GM19372 (cell line): ENCODE results near the gene KIF2C.
"Not testable (repeated sequence)": the region's sequence is repeated elsewhere in the genome, so short reads cannot be mapped to it uniquely, and the experiment has no call there.

Experiments
- ATAC-seq: cut with Tn5 transposase; IDR thresholded peaks from one replicate; pipeline ENCODE4 v1.9.1; 2021; ENCODE audit warnings: mild to moderate bottlenecking, low read depth, moderate library complexity; ENCODE audit not compliant: unreplicated experiment

KIF2C gene

DNA sequence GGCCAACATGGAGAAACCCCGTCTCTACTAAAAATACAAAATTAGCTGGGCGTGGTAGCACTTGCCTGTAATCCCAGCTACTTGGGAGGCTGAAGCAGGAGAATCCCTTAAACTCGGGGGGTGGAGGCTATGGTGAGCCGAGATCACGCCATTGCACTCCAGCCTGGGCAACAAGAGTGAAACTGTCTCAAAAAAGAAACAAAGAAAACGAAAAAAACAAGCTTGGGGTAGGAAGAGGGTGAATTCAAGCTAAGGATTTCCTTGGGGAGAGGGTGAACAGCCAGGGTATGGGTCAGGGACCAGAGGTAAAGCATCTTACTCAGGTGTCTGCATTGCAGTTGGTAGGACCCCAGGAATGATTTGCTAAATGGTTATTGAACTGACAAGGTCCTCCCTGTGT lies 26.8 kb downstream of the KIF2C start:
- ATAC-seq, result not testable (repeated sequence)

DNA sequence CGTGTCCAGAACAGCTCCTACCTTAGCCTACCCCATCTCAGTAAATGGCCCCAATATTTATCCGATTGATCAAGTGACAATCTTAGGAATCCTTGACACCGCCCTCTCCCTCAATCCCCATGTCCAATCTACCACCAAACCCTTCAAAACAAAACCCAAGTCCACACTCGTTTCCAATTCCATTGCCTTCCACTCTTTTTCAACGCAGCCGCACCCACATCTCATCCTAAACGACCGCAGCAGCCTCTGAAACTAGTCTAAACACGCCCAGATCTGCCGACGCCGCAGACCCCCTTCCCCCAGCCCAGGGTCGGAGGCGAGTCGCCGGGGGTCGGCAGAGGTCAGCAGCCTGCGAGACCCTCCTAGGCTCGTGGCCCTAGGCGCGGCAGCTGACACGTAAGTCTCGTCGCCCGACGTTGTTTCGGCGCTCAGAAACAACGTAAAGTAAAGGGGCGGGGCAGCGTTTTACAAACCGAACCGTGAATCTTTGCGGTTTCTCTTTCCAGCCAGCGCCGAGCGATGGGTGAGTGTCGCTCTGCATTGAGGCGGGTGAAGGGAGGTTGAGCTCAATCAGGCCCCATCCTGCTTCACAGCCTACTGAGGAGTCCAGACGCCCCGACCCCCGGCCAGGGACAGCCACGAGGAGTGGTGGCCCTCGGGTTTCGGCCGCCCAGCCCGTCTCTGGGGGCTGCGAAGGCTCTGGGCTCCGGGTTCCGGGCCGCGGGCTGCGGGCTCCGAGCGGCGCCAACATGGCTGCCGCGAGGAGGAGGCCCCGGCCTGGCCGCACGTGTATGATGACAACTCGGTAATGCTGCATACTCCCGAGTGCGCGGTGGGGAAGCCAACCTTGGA lies 35.7 kb downstream of the KIF2C start, which contains the start of gene RPS8:
Gene RPS8 (plus strand): TSS at position 463 of the 852 bp plus-strand sequence. CDS start 57 bp downstream, at position 520.
- peak; percentile 77 for ATAC-seq

DNA sequence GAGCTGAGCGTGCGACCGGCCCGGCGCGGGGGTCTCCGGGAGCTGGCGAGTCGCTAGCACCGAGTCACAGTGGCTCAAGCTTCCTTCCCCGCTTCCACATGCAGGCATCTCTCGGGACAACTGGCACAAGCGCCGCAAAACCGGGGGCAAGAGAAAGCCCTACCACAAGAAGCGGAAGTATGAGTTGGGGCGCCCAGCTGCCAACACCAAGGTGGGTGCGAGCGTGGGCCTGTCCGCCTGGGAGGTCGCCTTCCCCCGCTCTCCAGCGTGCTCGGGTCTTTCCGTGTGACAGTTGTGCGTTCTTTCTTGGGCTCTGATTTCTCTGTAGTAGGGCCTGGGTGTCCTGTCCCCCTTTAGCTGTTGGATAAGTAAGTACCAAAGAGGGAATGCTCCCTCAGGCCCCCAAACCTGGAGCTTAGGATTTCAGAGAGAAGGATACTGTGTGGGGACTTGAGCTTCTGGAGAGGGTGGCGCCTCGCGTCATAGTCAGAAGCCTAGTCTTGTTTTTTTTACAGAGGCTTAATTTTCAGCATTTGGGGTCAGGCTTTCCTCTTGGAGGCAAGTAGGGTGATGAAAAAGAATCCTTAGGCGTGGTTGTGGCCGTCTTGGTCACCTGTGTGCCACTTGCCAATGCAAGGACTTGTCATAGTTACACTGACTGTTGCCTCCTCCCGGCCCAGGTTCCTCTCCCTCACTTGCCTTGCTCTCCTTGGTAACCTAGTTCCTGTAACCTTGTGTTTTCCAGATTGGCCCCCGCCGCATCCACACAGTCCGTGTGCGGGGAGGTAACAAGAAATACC lies 36.5 kb downstream of the KIF2C start:
- ATAC-seq, result no peak

DNA sequence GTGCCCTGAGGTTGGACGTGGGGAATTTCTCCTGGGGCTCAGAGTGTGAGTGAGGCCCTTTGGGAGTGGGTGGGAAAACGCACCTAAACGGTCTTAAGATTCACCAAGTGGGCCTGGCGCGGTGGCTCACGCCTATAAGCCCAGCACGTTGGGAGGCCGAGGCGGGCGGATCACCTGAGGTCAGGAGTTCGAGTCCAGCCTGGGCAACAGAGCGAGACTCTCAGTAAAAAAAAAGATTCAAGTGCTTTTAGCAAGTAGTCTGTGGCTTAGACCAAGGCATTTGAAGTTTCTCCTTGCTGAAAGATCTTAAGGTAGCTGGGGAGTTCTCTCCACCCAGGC lies 37.1 kb downstream of the KIF2C start:
- no peak for ATAC-seq

DNA sequence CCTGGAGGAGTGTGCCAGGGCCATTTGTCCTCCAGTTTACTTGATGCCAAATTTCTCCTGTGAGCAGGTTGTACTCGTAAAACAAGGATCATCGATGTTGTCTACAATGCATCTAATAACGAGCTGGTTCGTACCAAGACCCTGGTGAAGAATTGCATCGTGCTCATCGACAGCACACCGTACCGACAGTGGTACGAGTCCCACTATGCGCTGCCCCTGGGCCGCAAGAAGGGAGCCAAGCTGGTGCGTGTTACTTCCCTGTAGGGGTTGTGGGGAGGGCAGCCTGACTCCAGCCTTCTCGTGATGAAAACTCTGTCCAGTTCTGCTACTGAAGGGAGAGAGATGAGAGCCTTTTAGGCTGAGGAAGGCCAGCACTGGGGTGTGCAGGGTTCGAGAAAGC lies 37.9 kb downstream of the KIF2C start:
- no peak for ATAC-seq

DNA sequence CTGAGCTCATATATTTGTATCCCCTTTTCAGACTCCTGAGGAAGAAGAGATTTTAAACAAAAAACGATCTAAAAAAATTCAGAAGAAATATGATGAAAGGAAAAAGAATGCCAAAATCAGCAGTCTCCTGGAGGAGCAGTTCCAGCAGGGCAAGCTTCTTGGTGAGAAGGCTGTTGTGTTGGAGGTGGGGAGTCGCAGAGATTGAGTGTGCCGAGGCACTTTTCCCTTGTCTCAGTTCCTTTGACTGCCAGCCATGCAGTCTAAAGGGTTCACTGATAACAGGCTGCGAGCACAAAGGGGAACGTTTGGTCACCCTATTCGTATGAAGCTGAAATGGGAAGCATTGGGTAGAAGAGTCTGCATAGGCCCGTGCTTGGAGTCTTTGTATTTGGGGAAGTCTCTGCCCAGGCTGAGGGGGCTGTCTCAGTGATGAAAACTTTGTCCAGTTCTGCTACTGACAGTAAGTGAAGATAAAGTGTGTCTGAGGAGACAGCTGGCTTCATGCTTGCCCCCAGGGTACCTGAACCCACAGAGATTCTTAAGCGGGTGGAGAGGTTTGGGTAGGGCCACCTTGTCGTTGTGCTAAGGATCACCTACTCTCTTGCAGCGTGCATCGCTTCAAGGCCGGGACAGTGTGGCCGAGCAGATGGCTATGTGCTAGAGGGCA lies 38.5 kb downstream of the KIF2C start:
- no peak for ATAC-seq

DNA sequence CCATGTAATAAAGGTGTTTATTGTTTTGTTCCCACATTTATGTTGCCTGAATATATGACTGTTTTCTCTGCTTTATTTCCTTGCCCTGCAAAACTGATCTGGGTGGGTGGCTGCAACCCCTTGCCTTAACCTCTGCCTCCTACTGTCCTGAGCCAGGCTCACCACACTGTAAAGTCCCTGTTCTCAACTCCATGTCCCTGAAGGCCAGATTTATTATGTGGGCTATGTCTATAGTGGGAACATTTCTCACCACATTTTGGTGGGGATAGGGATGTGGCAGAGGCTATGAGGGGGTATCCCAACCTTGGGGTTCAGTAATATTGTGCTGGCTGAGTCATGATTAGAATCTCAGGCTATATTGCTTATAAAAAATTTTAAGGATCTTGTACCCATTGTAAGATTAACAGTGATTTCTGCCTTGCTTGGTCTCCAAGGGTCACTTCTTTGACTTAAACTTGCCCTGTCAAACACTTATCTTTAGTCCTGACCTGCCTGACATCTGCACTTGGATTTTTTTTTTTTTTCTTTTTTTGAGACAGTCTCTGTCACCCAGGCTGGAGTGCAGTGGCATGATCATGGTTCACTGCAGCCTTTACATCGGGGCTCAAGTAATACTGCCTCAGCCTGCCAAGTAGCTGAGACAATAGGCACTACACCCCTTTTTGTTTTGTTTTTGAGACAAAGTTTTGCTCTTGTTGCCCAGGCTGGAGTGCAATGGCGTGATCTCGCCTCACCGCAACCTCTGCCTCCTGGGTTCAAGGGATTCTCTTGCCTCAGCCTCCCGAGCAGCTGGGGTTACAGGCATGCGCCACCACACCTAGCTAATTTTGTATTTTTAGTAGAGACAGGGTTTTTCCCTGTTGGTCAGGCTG lies 39.3 kb downstream of the KIF2C start:
- no peak for ATAC-seq

DNA sequence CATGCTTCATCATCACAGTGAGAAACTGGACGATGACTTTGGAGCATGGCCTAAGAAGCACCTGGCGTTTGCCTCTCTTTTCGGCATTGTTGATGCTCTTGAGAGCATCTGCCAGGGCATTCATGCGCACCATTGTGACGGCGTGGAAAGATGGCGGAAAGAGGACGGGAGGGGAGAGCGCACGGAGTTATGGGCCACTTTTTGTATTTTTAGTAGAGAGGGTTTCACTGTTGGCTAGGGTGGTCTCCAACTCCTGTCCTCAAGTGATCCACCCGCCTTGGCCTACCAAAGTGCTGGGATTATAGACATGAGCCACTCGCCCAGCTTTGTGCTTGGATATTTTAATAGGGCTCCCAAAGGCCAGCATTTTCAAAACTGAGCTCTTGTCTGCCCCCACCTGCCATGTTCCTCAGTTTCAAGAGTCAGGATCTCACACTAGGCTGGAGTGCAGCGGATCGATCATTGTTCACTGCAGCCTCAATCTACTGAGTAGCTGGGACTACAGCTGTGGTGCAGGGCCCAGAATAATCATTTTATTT lies 41.0 kb downstream of the KIF2C start:
- no peak for ATAC-seq

DNA sequence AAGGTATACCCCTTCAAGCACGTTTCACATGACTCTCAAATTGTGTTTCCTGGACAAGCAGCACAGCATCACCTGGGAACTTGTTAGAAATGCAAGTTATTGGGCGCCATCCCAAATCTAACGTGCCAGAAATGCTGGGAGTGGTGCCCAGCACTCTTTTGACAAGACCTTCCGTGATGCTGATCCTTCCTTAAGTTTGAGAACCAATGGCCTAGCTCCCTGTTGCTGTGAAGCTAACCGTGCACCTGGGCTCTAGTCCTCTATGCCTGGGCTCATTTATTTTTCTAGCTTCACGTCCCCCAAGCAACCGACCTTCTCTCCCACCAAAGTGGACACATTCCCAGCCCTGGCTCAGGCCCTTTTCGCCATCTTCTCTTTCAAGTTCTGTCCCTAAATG lies 44.1 kb downstream of the KIF2C start:
- no peak for ATAC-seq

DNA sequence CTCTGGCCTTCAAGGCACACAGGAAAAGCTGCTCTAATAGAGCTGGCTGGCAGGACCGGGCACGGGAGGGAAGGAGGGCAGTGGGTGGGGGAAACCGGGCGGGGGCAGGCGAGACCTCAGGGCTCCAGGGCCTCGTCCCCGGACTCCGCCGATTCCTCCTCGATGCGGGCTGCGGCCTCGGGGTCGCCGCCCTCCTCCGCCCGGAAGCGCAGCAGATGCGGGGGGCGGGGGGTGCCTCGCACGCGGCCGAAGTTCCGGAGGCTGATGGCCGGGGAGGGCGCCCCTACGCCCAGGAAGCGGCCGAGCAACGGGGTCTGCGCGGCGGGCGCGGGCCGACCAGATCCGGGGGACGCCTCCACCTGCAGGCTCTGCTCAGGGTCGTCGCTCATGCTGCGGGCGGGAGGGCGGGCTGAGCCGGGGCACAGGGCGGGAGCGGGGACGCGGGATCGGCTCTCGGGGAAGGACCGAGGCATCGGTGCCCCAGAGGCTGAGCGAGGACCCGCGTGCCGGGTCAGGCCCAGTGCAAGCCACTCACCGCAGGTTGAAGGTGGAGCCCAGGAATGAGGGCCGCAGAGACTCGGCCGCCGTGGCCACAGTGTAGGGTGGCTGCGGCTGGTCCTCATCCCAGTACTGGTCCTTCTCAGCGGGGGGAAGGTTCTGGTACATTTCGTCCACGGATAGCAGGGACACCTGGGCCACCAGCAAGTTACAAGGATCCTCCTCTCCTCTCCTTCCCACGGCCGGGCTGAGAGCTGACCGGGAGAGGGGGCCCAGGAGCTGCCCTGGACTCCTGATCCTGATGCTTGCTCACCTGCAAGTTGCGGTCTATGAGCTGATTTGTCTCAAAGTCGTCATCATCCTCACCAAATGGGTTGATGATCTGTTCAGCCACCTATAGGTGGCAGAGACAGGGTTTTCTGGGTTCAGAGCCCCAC lies 44.7 kb downstream of the KIF2C start:
- no peak for ATAC-seq

DNA sequence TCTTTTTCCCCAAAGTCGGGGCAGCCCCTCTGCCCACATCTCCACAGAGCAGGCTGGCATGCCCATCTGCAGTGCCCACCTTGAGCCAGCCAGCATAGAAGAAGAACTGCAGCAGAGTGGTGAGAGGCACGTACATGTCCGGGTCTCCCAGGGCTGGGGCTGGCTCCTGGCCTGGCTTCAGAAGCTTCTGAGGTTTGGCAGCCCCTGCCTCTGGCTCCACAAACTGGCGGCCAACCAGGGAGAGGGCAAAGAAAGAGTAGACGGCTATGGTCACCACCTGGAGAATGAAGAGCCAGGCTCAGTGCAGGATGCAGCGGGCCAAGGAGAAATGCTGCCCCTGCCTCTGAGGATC lies 45.4 kb downstream of the KIF2C start:
- no peak for ATAC-seq

DNA sequence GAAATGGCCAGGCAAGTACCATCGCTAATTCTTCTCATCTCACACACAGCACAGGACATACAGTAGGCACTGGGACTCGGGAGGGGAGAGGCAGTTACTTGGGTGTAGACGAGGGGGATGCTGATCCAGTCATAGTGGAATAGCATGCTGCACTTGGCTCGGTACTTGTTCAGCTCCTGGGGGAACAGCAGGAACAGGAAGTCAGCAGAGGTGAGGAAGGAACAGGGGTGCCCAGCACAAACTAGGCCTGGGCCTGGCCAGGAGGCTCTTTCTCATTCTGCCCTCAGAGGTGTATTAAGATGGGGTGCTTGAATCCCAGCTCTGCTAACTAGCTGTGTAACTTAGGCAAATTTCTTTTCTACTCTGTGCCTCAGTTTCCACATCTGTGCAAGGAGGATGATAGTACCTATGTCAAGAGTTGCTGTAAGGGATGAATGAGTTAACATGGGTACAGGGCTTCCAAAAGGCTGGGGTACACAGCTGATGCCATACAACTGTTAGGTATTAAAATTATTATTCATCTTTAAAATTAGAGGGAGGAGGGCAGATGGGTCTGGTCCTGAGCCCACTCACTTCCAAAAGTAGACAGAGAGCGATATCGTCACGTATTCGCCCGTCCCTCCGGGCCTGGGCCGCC lies 46.0 kb downstream of the KIF2C start:
- no peak for ATAC-seq

DNA sequence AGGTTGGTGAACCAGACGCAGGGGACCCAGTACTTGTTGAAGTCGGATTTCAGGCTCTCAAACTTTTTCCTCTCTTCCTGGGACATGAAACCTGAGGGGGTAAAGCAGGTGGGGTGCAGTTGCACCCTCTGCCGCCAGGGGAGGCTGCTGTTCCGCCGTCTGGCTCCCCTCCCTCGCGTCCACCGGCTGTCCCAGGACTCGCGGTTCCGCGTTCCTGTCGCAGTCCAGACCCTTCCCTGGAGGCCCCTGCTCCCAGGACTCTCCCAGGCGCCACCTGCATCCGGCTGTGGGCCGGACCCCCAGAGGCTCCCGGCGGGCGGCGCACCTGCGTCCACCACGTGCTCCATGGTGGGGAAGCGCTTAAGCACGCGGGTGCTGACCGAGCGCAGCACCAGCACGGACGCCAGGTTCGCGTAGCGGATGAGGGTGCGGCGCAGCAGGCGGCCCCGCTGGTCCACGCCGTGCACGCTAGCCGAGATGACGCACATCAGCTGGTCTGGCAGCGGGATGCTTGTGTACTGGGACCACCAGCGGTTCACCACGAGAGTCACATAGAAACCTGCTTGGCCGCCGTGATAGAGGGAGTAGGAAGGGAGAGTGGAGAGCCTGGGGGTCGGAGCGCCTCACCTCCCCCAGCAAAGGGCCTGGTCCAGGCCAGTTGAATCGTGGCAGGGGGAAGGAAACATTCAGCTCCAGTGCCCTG lies 46.7 kb downstream of the KIF2C start:
- no peak for ATAC-seq

DNA sequence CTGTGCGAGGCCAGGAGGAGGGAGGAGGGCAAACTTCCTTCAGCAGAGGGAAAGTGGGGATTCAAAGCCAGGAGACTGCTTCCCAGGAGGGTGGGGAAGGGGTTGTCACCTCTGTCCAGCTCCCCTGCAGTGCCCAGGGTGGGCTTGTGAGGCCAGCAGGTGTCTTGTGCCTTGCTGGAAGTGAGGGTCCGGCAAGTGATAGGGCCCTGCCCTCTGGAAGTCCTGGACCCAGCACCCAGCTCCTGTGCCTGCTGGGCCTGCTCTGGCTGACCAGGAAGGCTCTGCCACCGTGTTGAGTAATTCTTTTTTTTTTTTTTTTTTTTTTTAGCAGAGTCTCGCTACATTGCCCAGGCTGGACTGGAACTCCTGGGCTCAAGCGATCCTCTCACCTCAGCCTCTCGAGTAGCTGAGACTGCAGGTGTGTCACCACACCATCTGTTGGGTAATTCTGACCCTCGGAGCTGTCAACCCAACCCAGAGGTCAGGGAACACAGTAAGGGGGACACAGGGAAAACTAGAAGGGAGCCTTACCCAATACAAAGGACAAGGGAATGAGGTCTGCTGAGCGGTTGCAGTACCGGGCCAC lies 47.3 kb downstream of the KIF2C start:
- no peak for ATAC-seq

DNA sequence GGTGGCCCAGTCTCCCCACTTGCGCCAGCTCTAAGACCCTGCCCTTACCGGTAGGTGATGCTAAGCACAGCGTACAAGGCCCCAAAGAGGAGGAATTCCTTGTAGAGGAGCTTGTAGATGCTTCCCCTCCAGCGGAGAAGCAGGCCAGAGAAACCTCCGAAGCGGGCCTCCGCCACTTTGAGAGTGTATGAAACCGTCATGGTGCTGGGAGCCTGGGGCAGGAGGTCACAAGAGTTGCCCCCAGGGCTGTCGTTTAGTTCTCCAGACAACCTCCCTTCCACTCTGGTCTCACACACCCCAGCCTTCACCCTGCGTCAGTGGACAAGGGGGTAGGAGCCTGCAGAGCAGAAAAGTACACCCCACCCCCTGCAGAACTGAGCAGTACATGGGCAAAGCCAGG lies 47.9 kb downstream of the KIF2C start:
- no peak for ATAC-seq

DNA sequence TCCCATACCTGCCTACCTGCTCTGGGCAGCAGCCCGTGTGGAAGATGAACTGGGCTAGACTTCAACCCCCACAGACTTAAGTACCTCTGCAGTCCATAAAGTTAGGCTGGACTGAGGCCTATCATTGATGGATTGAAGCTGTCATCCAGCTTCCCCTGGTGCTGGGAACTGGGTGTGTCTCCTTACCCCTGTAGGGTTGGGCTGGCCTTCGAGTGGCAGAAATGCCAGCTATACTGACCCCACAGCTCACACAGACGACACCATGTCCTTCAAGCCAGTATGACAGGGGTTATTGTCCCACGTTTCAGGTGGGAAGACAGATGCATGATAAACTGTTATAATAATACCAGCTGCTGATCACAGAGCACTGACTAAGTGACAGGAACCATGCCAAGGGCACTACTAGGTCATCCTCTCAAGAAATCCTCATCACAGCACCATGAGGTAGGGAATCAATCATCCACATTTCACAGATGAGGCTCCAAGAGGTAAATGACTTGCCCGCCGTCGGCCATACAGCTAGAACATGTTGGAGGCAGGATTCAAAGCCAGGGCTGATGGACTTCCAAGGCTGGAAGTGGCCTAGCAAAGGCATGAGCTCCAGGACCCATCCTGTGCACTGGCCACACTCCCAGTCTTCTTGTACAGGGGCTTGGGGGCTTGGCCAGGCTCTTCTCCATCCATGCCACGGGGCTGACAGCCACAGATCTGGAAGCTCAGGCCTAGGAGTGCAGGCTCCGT lies 48.7 kb downstream of the KIF2C start, which contains the start of gene BEST4:
Gene BEST4 (minus strand): TSS at position 51 of the 741 bp plus-strand sequence. CDS start 465 bp downstream, outside the sequence.
- no peak for ATAC-seq
